ENCODE measurements around the gene RARA. TPM values are rescaled to one million over a fixed set of nuclear protein-coding genes. Genes with fewer than 3 reads are reported as not detected.
A peak's percentile ranks its signal among the peaks of the same experiment; 100 is the strongest.

Gene RARA
- total and polyA plus RNA-seq, 2 of the 4 experiments (the other 2 are of a cell fraction) = 9.0 to 12.7 TPM

- TF ChIP-seq RCOR1 (IDR thresholded peaks at IDR 0.05; ENCODE audit: insufficient replicate concordance, low read length) (peak; percentile 8), RFX5 (IDR thresholded peaks at IDR 0.05; ENCODE audit: low read depth, low read length) (no peak), MXI1 (IDR thresholded peaks at IDR 0.05; ENCODE audit: borderline replicate concordance, low read depth, low read length) (no peak), MAZ (IDR thresholded peaks at IDR 0.05; ENCODE audit: borderline replicate concordance, low read depth, low read length) (peak; percentile 74; the same call in 1 of the 2 replicates)
- TF ChIP-seq, protein P1, sequence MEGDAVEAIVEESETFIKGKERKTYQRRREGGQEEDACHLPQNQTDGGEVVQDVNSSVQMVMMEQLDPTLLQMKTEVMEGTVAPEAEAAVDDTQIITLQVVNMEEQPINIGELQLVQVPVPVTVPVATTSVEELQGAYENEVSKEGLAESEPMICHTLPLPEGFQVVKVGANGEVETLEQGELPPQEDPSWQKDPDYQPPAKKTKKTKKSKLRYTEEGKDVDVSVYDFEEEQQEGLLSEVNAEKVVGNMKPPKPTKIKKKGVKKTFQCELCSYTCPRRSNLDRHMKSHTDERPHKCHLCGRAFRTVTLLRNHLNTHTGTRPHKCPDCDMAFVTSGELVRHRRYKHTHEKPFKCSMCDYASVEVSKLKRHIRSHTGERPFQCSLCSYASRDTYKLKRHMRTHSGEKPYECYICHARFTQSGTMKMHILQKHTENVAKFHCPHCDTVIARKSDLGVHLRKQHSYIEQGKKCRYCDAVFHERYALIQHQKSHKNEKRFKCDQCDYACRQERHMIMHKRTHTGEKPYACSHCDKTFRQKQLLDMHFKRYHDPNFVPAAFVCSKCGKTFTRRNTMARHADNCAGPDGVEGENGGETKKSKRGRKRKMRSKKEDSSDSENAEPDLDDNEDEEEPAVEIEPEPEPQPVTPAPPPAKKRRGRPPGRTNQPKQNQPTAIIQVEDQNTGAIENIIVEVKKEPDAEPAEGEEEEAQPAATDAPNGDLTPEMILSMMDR (conservative IDR thresholded peaks at IDR 0.05; ENCODE audit: low read depth, low read length) = 0 out of 2 replicates have a peak, but pooled peaks have one; percentile 7
- Histone ChIP-seq H3K9ac (ENCODE audit: low read depth, low read length) (peak overlapping the region; percentile 49), H3K36me3 (ENCODE audit: control insufficient read depth, insufficient read depth, low read length) (no peaks in the 10 kb centered on the region), H2AFZ (replicated peaks; ENCODE audit: low read length, poor library complexity) (peak overlapping the region; percentile 71), H4K20me1 (ENCODE audit: insufficient read depth, low read length) (peaks cover 22% of the 10 kb centered on the region; the same call in 1 of the 2 replicates), H2BK120ac (ENCODE audit: low read depth, low read length) (peak overlapping the region; percentile 92), H3K4me3 (ENCODE audit: insufficient read depth, low read depth, low read length) (no peak overlapping the region), H3K4ac (ENCODE audit: low read depth, low read length) (peak overlapping the region; percentile 91), H3K27ac (ENCODE audit: insufficient read depth, low read length) (peak overlapping the region; percentile 57), H4K5ac (ENCODE audit: low read depth, low read length) (peak overlapping the region; percentile 72), H4K91ac (ENCODE audit: insufficient read depth, low read depth, low read length) (peak overlapping the region; percentile 82), H2AK9ac (replicated peaks; ENCODE audit: low read depth, low read length, poor library complexity) (peak overlapping the region; percentile 72), H2AK5ac (ENCODE audit: low read depth, low read length) (peak overlapping the region; percentile 99), H2BK5ac (ENCODE audit: low read depth, low read length, poor library complexity, severe bottlenecking) (peak overlapping the region; percentile 76), H3K9me3 (ENCODE audit: control insufficient read depth, insufficient read depth, low read length) (no peaks in the 10 kb centered on the region), H3K23ac (ENCODE audit: low read depth, low read length) (peak overlapping the region; percentile 81), H3K4me1 (ENCODE audit: control insufficient read depth, insufficient read depth, low read length) (peaks cover 68% of the 10 kb centered on the region), H3K14ac (replicated peaks; ENCODE audit: low read depth, low read length) (peak overlapping the region; percentile 74), H2BK15ac (ENCODE audit: low read depth, low read length) (peak overlapping the region; percentile 63; the same call in 2 of the 3 replicates), H4K8ac (ENCODE audit: low read depth in 2 of 2, low read length in 2 of 2) (peak overlapping the region; percentile 74 to 84), H3K9me1 (ENCODE audit: insufficient read depth, low read length) (peaks cover 54% of the 10 kb centered on the region), H3K4me2 (ENCODE audit: low read depth, low read length) (peak overlapping the region; percentile 78), H2BK20ac (ENCODE audit: low read depth, low read length) (peak overlapping the region; percentile 81), H3K18ac (ENCODE audit: low read depth, low read length) (peak overlapping the region; percentile 77), H3K27me3 (ENCODE audit: control insufficient read depth, insufficient read depth, low read length) (no peaks in the 10 kb centered on the region), H3K56ac (ENCODE audit: extremely low read depth, insufficient read depth, low read length) (peak overlapping the region; percentile 74), H3K79me1 (ENCODE audit: low read depth in 1 of 2, low read length in 2 of 2) (peaks cover 7 to 73% of the 10 kb centered on the region in 2 experiments; a peak in 3 of 4 replicates)
- BruUV-seq (replicated peaks) = no TSS peak
- POLR2A ChIA-PET (ENCODE audit: unreplicated experiment) = interaction anchor here (0.6 kb wide), 1 partner anchor 132 kb away, joined by 9 read pairs; no protein-coding TSS in a partner anchor
- intact Hi-C loops (cut with micrococcal nuclease) = no loop called here
- WGBS, 2 experiments (ENCODE audit: extremely low coverage in 2 of 2, insufficient read length in 1 of 2) = 7% methylated on average over 21 of the region's 38 CpGs; no CpG with 5 or more reads in 1 of the 2 experiments
- dilution Hi-C loops (cut with HindIII; ENCODE audit: low sequenced_read_pairs, unreplicated experiment) = no loop called here
- CTCF ChIA-PET = interaction anchor here (0.7 to 1.9 kb wide), 9 partner anchors 8 to 235 kb away, joined by 3 to 11 read pairs (median 3); partner anchors contain the start of gene RARA
- ATAC-seq (ENCODE audit: low read depth) (peak; percentile 17), DNase-seq (peak; percentile 75)
- in situ Hi-C loops (cut with MboI; ENCODE audit: low sequenced_read_pairs) = no loop called here
Observed at GRCh38 chr17:40316571-40317344, 7.8 kb downstream of the RARA start.

Data from IMR-90 (cell line).